ENCODE measurements around the gene PLCH1.

GRCh38 chr3:155481591-155481990 is 263.3 kb downstream of the PLCH1 start:
- TF ChIP-seq, protein P1, sequence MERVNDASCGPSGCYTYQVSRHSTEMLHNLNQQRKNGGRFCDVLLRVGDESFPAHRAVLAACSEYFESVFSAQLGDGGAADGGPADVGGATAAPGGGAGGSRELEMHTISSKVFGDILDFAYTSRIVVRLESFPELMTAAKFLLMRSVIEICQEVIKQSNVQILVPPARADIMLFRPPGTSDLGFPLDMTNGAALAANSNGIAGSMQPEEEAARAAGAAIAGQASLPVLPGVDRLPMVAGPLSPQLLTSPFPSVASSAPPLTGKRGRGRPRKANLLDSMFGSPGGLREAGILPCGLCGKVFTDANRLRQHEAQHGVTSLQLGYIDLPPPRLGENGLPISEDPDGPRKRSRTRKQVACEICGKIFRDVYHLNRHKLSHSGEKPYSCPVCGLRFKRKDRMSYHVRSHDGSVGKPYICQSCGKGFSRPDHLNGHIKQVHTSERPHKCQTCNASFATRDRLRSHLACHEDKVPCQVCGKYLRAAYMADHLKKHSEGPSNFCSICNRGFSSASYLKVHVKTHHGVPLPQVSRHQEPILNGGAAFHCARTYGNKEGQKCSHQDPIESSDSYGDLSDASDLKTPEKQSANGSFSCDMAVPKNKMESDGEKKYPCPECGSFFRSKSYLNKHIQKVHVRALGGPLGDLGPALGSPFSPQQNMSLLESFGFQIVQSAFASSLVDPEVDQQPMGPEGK (CRISPR knock-in tag; IDR thresholded peaks at IDR 0.05; ENCODE audit: borderline replicate concordance), result no peak
- TF ChIP-seq RARB (CRISPR knock-in tag; IDR thresholded peaks at IDR 0.05) (no peak), ZFP3 (CRISPR knock-in tag; IDR thresholded peaks at IDR 0.05) (no peak), SNAI2 (CRISPR knock-in tag; IDR thresholded peaks at IDR 0.05) (no peak), OSR1 (CRISPR knock-in tag; IDR thresholded peaks at IDR 0.05) (no peak), BACH2 (CRISPR knock-in tag; IDR thresholded peaks at IDR 0.05; ENCODE audit: borderline replicate concordance) (no peak), CREB5 (CRISPR knock-in tag; IDR thresholded peaks at IDR 0.05; ENCODE audit: low read depth) (no peak), TOX (CRISPR knock-in tag; IDR thresholded peaks at IDR 0.05; ENCODE audit: borderline replicate concordance) (no peak), ZC3H10 (CRISPR knock-in tag; IDR thresholded peaks at IDR 0.05) (no peak)
- TF ChIP-seq, protein P2, sequence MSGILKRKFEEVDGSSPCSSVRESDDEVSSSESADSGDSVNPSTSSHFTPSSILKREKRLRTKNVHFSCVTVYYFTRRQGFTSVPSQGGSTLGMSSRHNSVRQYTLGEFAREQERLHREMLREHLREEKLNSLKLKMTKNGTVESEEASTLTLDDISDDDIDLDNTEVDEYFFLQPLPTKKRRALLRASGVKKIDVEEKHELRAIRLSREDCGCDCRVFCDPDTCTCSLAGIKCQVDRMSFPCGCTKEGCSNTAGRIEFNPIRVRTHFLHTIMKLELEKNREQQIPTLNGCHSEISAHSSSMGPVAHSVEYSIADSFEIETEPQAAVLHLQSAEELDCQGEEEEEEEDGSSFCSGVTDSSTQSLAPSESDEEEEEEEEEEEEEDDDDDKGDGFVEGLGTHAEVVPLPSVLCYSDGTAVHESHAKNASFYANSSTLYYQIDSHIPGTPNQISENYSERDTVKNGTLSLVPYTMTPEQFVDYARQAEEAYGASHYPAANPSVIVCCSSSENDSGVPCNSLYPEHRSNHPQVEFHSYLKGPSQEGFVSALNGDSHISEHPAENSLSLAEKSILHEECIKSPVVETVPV (CRISPR knock-in tag; IDR thresholded peaks at IDR 0.05), result no peak
